A549 (cell line): Measurements from ENCODE around the gene MTHFD2L. TPM values are rescaled to one million over a fixed set of nuclear protein-coding genes. Genes with fewer than 3 reads are reported as not detected.

Experiments
- ATAC-seq, 2 experiments: fragments of 200-7000 bp in 1 of 2; fragments of >200 bp in 1 of 2; cut with Nextera tagmentation in 1 of 2; cut with Tn5 transposase in 1 of 2; 3 replicates each; pipeline versions ENCODE4 v1.8.0 to v1.9.1; 2018 to 2020; ENCODE audit warnings: mild to moderate bottlenecking in 1 of 2, moderate library complexity in 1 of 2
- CTCF ChIA-PET: fragments of 300-600 bp; sonication (Branson Sonifier 250); formaldehyde crosslinking; extraction: SDS; loops from one replicate; lab custom pipeline; 2021; ENCODE audit warnings: antibody characterized with exemption, inconsistent platforms; lab: Yijun Ruan, JAX
- POLR2A ChIA-PET: fragments of 350-600 bp; formaldehyde crosslinking; extraction: SDS; loops from one replicate; lab custom pipeline; 2021; ENCODE audit warnings: antibody characterized with exemption, inconsistent platforms; lab: Yijun Ruan, JAX
- DNase-seq, 2 experiments: peaks; one replicate each; pipeline versions ENCODE4 v3.0.0 to v3.0.0-alpha.2; 2011 to 2016; ENCODE audit warnings: low read depth in 1 of 2, low spot score in 1 of 2
- FAIRE-seq: peaks from 2 replicates; lab custom pipeline; 2011; peaks lifted over from hg19 to GRCh38; lab: Jason Lieb, UNC
- H3K27ac ChIP-seq, 2 experiments: fragments of >200 bp; sonication (Bioruptor Twin); formaldehyde crosslinking; 3 replicates each; pipeline ENCODE4 v1.5.1; 2016 to 2017
- H3K4me1 ChIP-seq: fragments of >200 bp; sonication (Bioruptor Twin); formaldehyde crosslinking; 3 replicates; pipeline ENCODE4 v1.6.1; 2016
- H3K4me2 ChIP-seq: fragments of >200 bp; sonication (Bioruptor Twin); formaldehyde crosslinking; 3 replicates; pipeline ENCODE4 v1.6.1; 2016
- H3K4me3 ChIP-seq: fragments of >200 bp; sonication (Bioruptor Twin); formaldehyde crosslinking; 3 replicates; pipeline ENCODE4 v1.5.1; 2016
- H3K9me3 ChIP-seq: fragments of >200 bp; sonication (Bioruptor Twin); formaldehyde crosslinking; 3 replicates; pipeline ENCODE4 v1.6.1; 2016
- CBX8 ChIP-seq: fragments of 200-600 bp; sonication (generic); IDR thresholded peaks from 2 replicates; pipeline ENCODE4 v1.6.1; 2016
- CEBPB ChIP-seq, 2 experiments: fragments of >200 bp in 1 of 2; sonication (Bioruptor Twin) in 1 of 2; formaldehyde crosslinking in 1 of 2; IDR thresholded peaks; 2 replicates each; pipeline ENCODE4 v1.6.1; 2012 to 2016
- CHD4 ChIP-seq: fragments of 200-600 bp; sonication (generic); IDR thresholded peaks from 2 replicates; pipeline ENCODE4 v1.6.1; 2016; ENCODE audit warnings: antibody characterized with exemption, mild to moderate bottlenecking, borderline replicate concordance
- GATA3 ChIP-seq: IDR thresholded peaks from 2 replicates; pipeline ENCODE4 v1.6.1; 2012; ENCODE audit warnings: borderline replicate concordance
- HEYL ChIP-seq: fragments of 250-450 bp; sonication (Bioruptor Pico); IDR thresholded peaks from 2 replicates; pipeline ENCODE4 v1.8.0; 2021; ENCODE audit warnings: mild to moderate bottlenecking, moderate library complexity
- MAFK ChIP-seq: fragments of 450-650 bp; IDR thresholded peaks from 2 replicates; pipeline ENCODE4 v1.6.1; 2014; ENCODE audit not compliant: partially characterized antibody
- MYC ChIP-seq: IDR thresholded peaks from 2 replicates; pipeline ENCODE4 v1.6.1; 2012; ENCODE audit warnings: mild to moderate bottlenecking, inconsistent platforms, low read length, improper control_type of control experiment, borderline replicate concordance
- NFE2L2 ChIP-seq: fragments of 150-350 bp; conservative IDR thresholded peaks from 2 replicates; pipeline ENCODE4 v1.6.1; 2014; ENCODE audit warnings: low read length
- NPAS2 ChIP-seq: fragments of 250-450 bp; sonication (Bioruptor Pico); IDR thresholded peaks from 2 replicates; pipeline ENCODE4 v1.8.0; 2022; ENCODE audit warnings: mild to moderate bottlenecking, moderate library complexity, borderline replicate concordance
- RCOR1 ChIP-seq: fragments of 150-350 bp; IDR thresholded peaks from 2 replicates; pipeline ENCODE4 v1.6.1; 2014; ENCODE audit warnings: antibody characterized with exemption, low read length, low read depth
- WGBS: methylation state at CpG from one replicate; pipeline ENCODE4 v1.1.6; 2017; ENCODE audit errors: missing lambda C conversion rate; 5-methylcytosine and 5-hydroxymethylcytosine counted together
- polyA plus RNA-seq, 4 experiments: library from polyadenylated mRNA; depleted of rRNA in 3 of 4; stranded (reverse); fragments of >200 nt; fragmentation: RNase III in 1 of 4; extraction: RNeasy Plus Mini Kit Qiagen cat#74134 plus additional on column Dnase treatment in 1 of 4; gene quantifications; 2 replicates in 3 of 4; 3 replicates in 1 of 4; pipeline ENCODE4 v1.2.3, GENCODE V29; 2011 to 2017
- TF ChIP-seq, protein P1 (sequence below): fragments of 250-450 bp; sonication (Bioruptor Pico); IDR thresholded peaks from 2 replicates; pipeline ENCODE4 v1.5.0; 2021; ENCODE audit warnings: mild to moderate bottlenecking, moderate library complexity, borderline replicate concordance
- TF ChIP-seq, protein P2 (sequence below): IDR thresholded peaks from 2 replicates; pipeline ENCODE4 v1.6.1; 2012; ENCODE audit warnings: low read depth, borderline replicate concordance
- TF ChIP-seq, protein P3 (sequence below): IDR thresholded peaks from 2 replicates; pipeline ENCODE4 v1.6.1; 2012

Gene MTHFD2L
- polyA plus RNA-seq, 2 of the 4 experiments (the other 2 are of a cell fraction) = 8.5 to 19.3 TPM

DNA sequence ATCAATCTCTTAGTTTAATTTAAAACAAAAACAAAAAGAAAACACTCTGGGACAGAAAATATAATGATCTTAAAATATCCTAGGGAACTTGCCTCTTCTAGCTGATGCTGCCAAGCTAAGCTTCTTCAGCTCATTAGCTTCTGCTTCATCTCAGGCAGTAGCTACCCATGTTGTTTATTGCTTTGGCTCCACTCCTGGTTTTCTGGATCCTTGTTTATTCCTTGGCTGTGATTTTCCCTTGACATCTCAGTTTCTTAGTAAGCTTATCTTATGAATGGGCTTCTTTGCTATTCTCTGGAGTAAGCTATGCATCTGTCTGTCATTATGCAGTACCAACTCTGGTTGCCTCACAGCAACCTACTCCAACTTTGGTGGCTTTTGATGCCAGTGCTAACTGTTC is 5.1 kb upstream of the MTHFD2L start (continued):
- TF ChIP-seq, protein P1, sequence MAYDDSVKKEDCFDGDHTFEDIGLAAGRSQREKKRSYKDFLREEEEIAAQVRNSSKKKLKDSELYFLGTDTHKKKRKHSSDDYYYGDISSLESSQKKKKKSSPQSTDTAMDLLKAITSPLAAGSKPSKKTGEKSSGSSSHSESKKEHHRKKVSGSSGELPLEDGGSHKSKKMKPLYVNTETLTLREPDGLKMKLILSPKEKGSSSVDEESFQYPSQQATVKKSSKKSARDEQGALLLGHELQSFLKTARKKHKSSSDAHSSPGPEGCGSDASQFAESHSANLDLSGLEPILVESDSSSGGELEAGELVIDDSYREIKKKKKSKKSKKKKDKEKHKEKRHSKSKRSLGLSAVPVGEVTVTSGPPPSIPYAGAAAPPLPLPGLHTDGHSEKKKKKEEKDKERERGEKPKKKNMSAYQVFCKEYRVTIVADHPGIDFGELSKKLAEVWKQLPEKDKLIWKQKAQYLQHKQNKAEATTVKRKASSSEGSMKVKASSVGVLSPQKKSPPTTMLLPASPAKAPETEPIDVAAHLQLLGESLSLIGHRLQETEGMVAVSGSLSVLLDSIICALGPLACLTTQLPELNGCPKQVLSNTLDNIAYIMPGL (CRISPR knock-in tag) = no peak
- no peak for TF ChIP-seq CBX8
- TF ChIP-seq CEBPB (IDR thresholded peaks at IDR 0.05) = no peak
- no peak for TF ChIP-seq HEYL (CRISPR knock-in tag)
- no peak for TF ChIP-seq RCOR1

DNA sequence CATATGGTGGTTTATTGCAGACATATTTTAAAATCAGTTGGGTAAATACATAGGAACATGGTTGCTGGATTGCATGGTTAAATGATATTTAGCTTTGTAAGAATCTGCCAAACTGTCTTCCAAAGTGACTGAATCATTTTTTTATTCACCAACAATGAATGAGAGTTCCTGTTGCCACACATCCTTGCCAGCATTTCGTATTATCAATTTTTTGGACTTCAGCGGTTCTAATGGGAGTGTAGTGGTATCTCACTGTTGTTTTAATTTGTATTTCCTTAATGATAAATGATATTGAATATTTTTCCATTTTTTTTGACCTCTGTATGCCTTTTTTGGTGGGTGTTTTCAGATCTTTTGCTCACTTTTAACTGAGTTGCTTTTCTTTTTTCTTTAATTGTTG is 1.4 kb upstream of the MTHFD2L start:
- WGBS = 84% methylated on average over 2 of the region's 2 CpGs
- CTCF ChIA-PET = interaction anchor here (1.2 kb wide), 1 partner anchor 22 kb away, joined by 3 read pairs; no protein-coding TSS in a partner anchor
- no peak for TF ChIP-seq NPAS2
- TF ChIP-seq, all 56 proteins: peak for 0
- FAIRE-seq (no peak), ATAC-seq (no peak), DNase-seq (no peak)
- POLR2A ChIA-PET = interaction anchor here (1.8 to 2.4 kb wide), 2 partner anchors 47 to 57 kb away, joined by 8 read pairs; partner anchors contain the start of gene CXCL2
- Histone ChIP-seq H3K4me1 (peaks cover 24% of the 10 kb centered on the region; the same call in 2 of the 3 replicates), H3K27ac (peak overlapping the region in 1 of 2 experiments; percentile 90; a peak in 2 of 6 replicates), H3K4me2 (peak overlapping the region; percentile 86), H3K4me3 (no peak overlapping the region; the same call in 2 of the 3 replicates), H3K9me3 (no peaks in the 10 kb centered on the region)

DNA sequence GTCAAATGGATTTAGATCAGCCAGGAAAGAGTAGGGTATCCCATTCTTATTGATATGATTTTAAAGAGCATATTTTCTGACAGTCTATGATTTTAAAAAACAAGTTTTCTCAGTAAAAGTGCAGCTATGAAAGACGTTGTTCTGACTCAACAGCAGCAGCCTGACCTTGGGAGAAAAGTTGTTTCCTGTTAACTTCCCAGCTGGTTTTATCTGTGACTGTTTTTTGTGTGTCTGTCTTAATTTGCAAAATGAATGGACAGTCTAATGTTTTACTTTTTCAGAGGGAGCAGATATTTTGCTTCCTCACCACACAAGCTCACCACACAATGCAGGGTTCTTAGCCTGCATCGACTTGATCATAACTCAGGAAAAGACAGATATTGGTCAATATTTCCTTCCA is 764 bp upstream of the MTHFD2L start:
- TF ChIP-seq NFE2L2 = no peak
- TF ChIP-seq, protein P2, sequence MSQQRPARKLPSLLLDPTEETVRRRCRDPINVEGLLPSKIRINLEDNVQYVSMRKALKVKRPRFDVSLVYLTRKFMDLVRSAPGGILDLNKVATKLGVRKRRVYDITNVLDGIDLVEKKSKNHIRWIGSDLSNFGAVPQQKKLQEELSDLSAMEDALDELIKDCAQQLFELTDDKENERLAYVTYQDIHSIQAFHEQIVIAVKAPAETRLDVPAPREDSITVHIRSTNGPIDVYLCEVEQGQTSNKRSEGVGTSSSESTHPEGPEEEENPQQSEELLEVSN = no peak
- TF ChIP-seq, protein P1 (CRISPR knock-in tag) = no peak
- no peak for TF ChIP-seq CHD4
- TF ChIP-seq, protein P3, sequence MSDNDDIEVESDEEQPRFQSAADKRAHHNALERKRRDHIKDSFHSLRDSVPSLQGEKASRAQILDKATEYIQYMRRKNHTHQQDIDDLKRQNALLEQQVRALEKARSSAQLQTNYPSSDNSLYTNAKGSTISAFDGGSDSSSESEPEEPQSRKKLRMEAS = no peak
- TF ChIP-seq GATA3 = no peak
- ChIA-PET CTCF (no interaction called here), POLR2A (interaction anchor here (1.0 to 2.4 kb wide), 3 partner anchors 48 to 208 kb away, joined by 5 to 8 read pairs (median 8); partner anchors contain the start of genes CXCL2 and EREG)
- DNase-seq (peak in 1 of 2 experiments; percentile 6), FAIRE-seq (no peak), ATAC-seq (peak; percentile 4 to 6; a peak in 2 of 6 replicates)
- 2% methylated on average over 2 of the region's 2 CpGs for WGBS
- Histone ChIP-seq H3K4me1 (peaks cover 30% of the 10 kb centered on the region; the same call in 2 of the 3 replicates), H3K4me2 (peak overlapping the region; percentile 86), H3K27ac (peak overlapping the region; percentile 90 to 94), H3K4me3 (peak overlapping the region; percentile 72), H3K9me3 (no peaks in the 10 kb centered on the region)

DNA sequence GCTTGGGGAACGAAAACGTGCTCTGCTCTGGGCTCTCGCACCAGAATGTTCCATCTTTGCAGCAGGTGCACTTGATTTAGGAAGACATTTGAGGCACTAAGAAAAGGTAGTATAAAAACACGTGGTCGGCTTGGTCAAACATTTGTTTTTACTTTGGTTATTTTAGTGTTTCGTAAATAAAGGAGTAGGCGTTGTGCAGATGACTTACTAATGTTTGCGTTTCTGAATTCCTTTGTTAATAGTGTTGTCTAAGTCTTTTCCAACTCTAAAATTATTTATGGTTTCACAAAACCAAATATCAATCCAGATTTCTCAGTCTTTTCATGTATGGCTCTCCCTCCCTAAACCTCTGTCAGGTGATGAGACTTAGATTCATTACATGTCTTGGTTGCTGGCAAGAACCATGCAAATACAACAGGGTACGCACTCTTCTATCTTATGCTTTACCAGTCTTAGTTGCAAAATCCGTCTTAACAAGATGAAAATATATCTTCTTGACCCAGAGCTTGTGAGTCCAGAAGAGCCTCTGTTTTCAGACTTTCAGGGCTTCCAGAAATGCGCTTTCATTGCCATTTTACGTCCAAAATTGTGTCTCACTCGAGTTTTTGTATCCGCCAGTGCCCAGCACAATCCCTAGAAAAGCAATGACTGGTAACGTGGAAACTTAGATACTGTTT is 686 bp downstream of the MTHFD2L start:
- peaks cover 31% of the 10 kb centered on the region; the same call in 2 of the 3 replicates for H3K4me1 ChIP-seq
- H3K4me2 ChIP-seq = peak overlapping the region; percentile 92
- H3K27ac ChIP-seq = peak overlapping the region; percentile 90 to 94
- no peaks in the 10 kb centered on the region for H3K9me3 ChIP-seq
- 3% methylated on average over 15 of the region's 15 CpGs for WGBS
- TF ChIP-seq MAFK (no peak), MYC (peak; percentile 43; the same call in 1 of the 2 replicates)
- TF ChIP-seq, protein P3 = peak; percentile 33
- no peak for ATAC-seq
- no peak for FAIRE-seq
- ChIA-PET CTCF (no interaction called here), POLR2A (interaction anchor here (0.8 to 2.4 kb wide), 2 partner anchors 49 to 62 kb away, joined by 3 to 8 read pairs; no protein-coding TSS in a partner anchor)
- DNase-seq = peak in 1 of 2 experiments; percentile 3
- H3K4me3 ChIP-seq = peak overlapping the region; percentile 72
